ENCODE results near the gene CCDC47. TPM values are rescaled to one million over a fixed set of nuclear protein-coding genes. Genes with fewer than 3 reads are reported as not detected.

CCDC47 gene
- total RNA-seq, 4 donors from 2014 or later, result 55.9 to 66.4 (median 63.7) TPM

DNA sequence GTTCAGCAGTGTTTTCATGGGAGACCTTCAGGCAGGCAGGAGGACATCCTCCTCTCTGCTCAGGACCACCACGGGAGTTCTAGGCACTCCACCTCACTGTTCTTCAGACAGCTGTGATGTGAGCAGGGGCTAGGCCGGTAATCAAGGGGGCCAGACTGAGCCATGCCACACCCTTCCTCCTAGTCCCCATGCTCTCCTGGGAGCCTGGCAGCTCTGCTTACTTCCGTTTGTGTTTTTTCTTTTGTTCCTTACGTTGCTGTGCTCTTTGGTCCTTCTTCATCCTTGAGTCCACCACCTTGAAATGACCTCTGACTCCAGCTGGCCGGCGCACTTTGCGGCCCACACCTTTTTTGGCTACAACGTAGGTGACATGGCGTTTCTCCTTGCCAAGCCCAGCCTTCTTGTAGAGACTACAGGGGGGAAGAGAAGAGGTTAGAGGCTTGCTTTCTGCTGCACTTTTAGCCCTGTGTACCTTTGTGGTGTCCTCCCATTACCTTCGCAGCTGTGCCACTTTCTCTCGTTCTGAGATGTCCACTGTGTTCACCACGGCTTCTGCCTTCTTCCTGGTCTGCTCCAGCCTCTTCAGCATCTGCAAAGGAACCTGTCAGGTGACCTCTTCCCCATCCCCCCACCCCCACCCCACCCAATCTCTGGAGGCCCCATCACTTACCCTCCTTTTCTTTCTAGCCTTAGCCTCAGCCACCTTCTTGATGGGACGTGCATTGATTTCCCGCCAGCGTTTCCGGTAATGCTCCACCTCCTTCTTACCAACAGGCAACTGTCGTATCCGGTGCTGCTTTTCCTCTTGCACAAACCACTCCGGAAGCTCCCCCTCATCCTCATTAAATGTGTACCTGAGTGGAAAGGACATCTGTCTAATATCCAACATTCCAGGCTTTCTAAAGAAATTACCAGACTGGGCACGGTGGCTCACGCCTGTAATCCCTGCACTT, 46.5 kb upstream of the CCDC47 start:
- no peak overlapping the region for H3K4me3 ChIP-seq
- WGBS, 2 donors, result 66 to 78% methylated on average over 16 to 20 of the region's 21 CpGs
- intact Hi-C loops (cut with DNase I), result no loop called here
- no peaks in the 10 kb centered on the region for H3K9me3 ChIP-seq
- no peaks in the 10 kb centered on the region for H3K27me3 ChIP-seq
- H3K27ac ChIP-seq, result no peak overlapping the region
- TF ChIP-seq CTCF (IDR thresholded peaks at IDR 0.05) (no peak), POLR2A (IDR thresholded peaks at IDR 0.05) (no peak)
- peaks cover 0 to 2% (median 0%) of the 10 kb centered on the region in 3 donors for H3K4me1 ChIP-seq
- peaks cover 45 to 100% (median 88%) of the 10 kb centered on the region in 3 donors for H3K36me3 ChIP-seq
- no peak for DNase-seq

- H3K4me3 ChIP-seq, result no peak overlapping the region
- H3K4me1 ChIP-seq, result no peaks in the 10 kb centered on the region
- no peak for TF ChIP-seq POLR2A (IDR thresholded peaks at IDR 0.05)
- no peak for TF ChIP-seq CTCF (IDR thresholded peaks at IDR 0.05)
- H3K27ac ChIP-seq, result no peak overlapping the region
- peaks cover 39 to 100% (median 89%) of the 10 kb centered on the region in 3 donors for H3K36me3 ChIP-seq
- intact Hi-C loops (cut with DNase I), result no loop called here
- no peaks in the 10 kb centered on the region for H3K9me3 ChIP-seq
- no peak for DNase-seq
- H3K27me3 ChIP-seq, result no peaks in the 10 kb centered on the region
- 66 to 68% methylated on average over 6 of the region's 6 CpGs for WGBS, 2 donors
These were observed 45.7 kb upstream of the CCDC47 start for GRCh38 chr17:63819131-63819530.

DNA sequence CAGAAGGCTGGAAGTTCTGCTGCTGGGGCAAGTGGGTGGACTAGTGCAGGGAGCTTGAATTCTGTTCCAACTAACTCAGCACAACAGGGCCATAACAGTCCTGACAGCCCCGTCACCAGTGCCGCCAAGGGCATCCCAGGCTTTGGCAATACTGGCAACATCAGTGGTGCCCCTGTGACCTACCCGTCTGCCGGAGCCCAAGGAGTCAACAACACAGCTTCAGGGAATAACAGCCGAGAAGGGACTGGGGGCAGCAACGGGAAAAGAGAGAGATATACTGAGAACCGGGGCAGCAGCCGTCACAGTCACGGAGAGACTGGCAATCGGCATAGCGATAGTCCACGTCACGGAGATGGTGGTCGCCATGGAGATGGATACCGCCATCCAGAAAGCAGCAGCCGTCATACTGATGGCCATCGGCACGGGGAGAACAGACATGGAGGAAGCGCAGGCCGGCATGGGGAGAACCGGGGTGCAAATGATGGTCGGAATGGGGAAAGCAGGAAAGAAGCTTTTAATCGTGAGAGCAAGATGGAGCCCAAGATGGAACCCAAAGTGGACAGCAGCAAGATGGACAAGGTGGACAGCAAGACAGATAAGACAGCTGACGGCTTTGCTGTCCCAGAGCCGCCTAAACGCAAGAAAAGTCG, 44.5 kb upstream of the CCDC47 start:
- Histone ChIP-seq H3K36me3 (peaks cover 41 to 100% (median 87%) of the 10 kb centered on the region in 3 donors), H3K27me3 (no peaks in the 10 kb centered on the region), H3K27ac (no peak overlapping the region), H3K4me3 (no peak overlapping the region), H3K9me3 (no peaks in the 10 kb centered on the region), H3K4me1 (no peaks in the 10 kb centered on the region)
- TF ChIP-seq CTCF (IDR thresholded peaks at IDR 0.05), result no peak
- no peak for TF ChIP-seq POLR2A (IDR thresholded peaks at IDR 0.05)
- no peak for DNase-seq
- 90 to 92% methylated on average over 22 to 26 of the region's 27 CpGs for WGBS, 2 donors
- intact Hi-C loops (cut with DNase I), result no loop called here

GRCh38 chr17:63816669-63817068, 43.3 kb upstream of the CCDC47 start:
- Histone ChIP-seq H3K27me3 (no peaks in the 10 kb centered on the region), H3K9me3 (no peaks in the 10 kb centered on the region), H3K4me3 (no peak overlapping the region), H3K27ac (no peak overlapping the region), H3K36me3 (peaks cover 45 to 100% (median 84%) of the 10 kb centered on the region in 3 donors), H3K4me1 (no peaks in the 10 kb centered on the region)
- no peak for TF ChIP-seq POLR2A (IDR thresholded peaks at IDR 0.05)
- TF ChIP-seq CTCF (IDR thresholded peaks at IDR 0.05), result no peak
- intact Hi-C loops (cut with DNase I), result no loop called here
- WGBS, 2 donors, result 78 to 94% methylated on average over 4 of the region's 4 CpGs
- no peak for DNase-seq

GRCh38 chr17:63816123-63816522, 42.7 kb upstream of the CCDC47 start:
- Histone ChIP-seq H3K27ac (no peak overlapping the region), H3K4me3 (no peak overlapping the region), H3K4me1 (no peaks in the 10 kb centered on the region), H3K27me3 (no peaks in the 10 kb centered on the region), H3K9me3 (no peaks in the 10 kb centered on the region), H3K36me3 (peaks cover 47 to 100% (median 84%) of the 10 kb centered on the region in 3 donors)
- TF ChIP-seq CTCF (IDR thresholded peaks at IDR 0.05) (no peak), POLR2A (IDR thresholded peaks at IDR 0.05) (no peak)
- no peak for DNase-seq
- intact Hi-C loops (cut with DNase I), result no loop called here
- WGBS, 2 donors, result 83 to 90% methylated on average over 2 of the region's 2 CpGs
